SK-N-MC (cell line): ENCODE data around the gene PHC2.

Experiments used
- EZH2 ChIP-seq: fragments of 200-600 bp; sonication (generic); IDR thresholded peaks from one replicate; pipeline ENCODE4 v1.6.1; 2017; ENCODE audit warnings: antibody characterized with exemption
- POLR2AphosphoS5 ChIP-seq: IDR thresholded peaks from 2 replicates; pipeline ENCODE4 v1.6.1; 2012; ENCODE audit warnings: mild to moderate bottlenecking, low read depth, low read length, borderline replicate concordance

- no peak for TF ChIP-seq EZH2
- no peak for TF ChIP-seq POLR2AphosphoS5
These were observed 51.1 kb downstream of the PHC2 start for GRCh38 chr1:33379631-33380354.
